GM12801 (cell line): ENCODE data around the gene FER.

Source experiments
- CTCF ChIP-seq: IDR thresholded peaks from one replicate; pipeline ENCODE4 v1.5.1; 2011; ENCODE audit warnings: control low read depth; ENCODE audit not compliant: insufficient read length; ENCODE audit errors: extremely low read depth

The FER gene

GRCh38 chr5:108957333-108957732, 209.6 kb downstream of the FER start:
- no peak for TF ChIP-seq CTCF

- TF ChIP-seq CTCF, result no peak
Measured at GRCh38 chr5:108966910-108967309, 219.2 kb downstream of the FER start.

- TF ChIP-seq CTCF, result no peak
Measured at GRCh38 chr5:108974594-108974993, 226.9 kb downstream of the FER start.

GRCh38 chr5:108975697-108976096, 228.0 kb downstream of the FER start:
- no peak for TF ChIP-seq CTCF

- no peak for TF ChIP-seq CTCF
Measured at GRCh38 chr5:108983461-108984092, 235.9 kb downstream of the FER start.

GRCh38 chr5:108989761-108990392, 242.2 kb downstream of the FER start:
- no peak for TF ChIP-seq CTCF

GRCh38 chr5:108997720-108998119, 250.0 kb downstream of the FER start:
- TF ChIP-seq CTCF, result no peak

GRCh38 chr5:108998216-108998615, 250.5 kb downstream of the FER start:
- TF ChIP-seq CTCF, result no peak
